Measurements from ENCODE around the gene PTPN22. TPM values are rescaled to one million over a fixed set of nuclear protein-coding genes. Genes with fewer than 3 reads are reported as not detected.

Gene PTPN22
- total RNA-seq, 2 experiments from 2014 or later, result 27.5 to 53.5 TPM

DNA sequence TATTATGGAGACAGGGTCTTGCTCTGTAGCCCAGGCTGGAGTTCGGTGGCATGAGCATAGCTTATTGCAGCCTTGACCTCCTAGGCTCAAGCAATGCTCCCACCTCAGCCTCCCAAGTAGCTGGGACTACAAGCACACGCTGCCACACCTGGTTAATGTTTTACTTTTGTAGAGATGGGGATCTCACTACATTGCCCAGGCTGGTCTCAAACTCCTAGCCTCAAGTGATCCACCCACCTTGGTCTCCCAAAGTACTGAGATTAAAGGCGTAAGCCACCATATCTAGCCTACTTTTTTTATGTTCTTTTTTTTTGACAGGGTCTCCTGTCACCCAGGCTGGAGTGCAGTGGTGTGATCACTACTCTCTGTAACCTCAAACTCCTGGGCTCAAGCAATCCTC, 21.8 kb upstream of the PTPN22 start:
- ChIA-PET POLR2A (interaction anchor here (0.7 to 2.0 kb wide), 4 partner anchors 10 to 24 kb away, joined by 3 to 7 read pairs (median 5); no protein-coding TSS in a partner anchor), CTCF (ENCODE audit: unreplicated experiment) (no interaction called here)
- Histone ChIP-seq H3K79me2 (ENCODE audit: insufficient read depth, low read depth, low read length) (no peaks in the 10 kb centered on the region), H3K9me2 (ENCODE audit: insufficient read depth, low read length) (no peaks in the 10 kb centered on the region), H3K36me3 (ENCODE audit: insufficient read depth, low read length) (peaks cover 51% of the 10 kb centered on the region), H3K4me2 (ENCODE audit: low read length) (no peak overlapping the region), H2AFZ (ENCODE audit: low read length) (no peak overlapping the region), H4K20me1 (ENCODE audit: insufficient read depth, low read length) (no peaks in the 10 kb centered on the region), H3K27ac (ENCODE audit: low read depth, low read length, poor library complexity, severe bottlenecking) (no peak overlapping the region), H3K4me1 (ENCODE audit: insufficient read depth, low read length, poor library complexity, severe bottlenecking) (no peaks in the 10 kb centered on the region), H3K9me3 (ENCODE audit: low read length) (no peaks in the 10 kb centered on the region), H3K4me3 (ENCODE audit: low read depth, low read length, poor library complexity, severe bottlenecking) (no peak overlapping the region)
- TF ChIP-seq CTCF (conservative IDR thresholded peaks at IDR 0.05; ENCODE audit: low read length) (no peak), EZH2phosphoT487 (IDR thresholded peaks at IDR 0.05; ENCODE audit: borderline replicate concordance, low read depth, low read length) (no peak)
- BruUV-seq (replicated peaks), result no TSS peak
- intact Hi-C loops (cut with micrococcal nuclease; ENCODE audit: unreplicated experiment), result no loop called here
- no peak for DNase-seq (ENCODE audit: low spot score)

GRCh38 chr1:113891631-113892220, 20.2 kb upstream of the PTPN22 start:
- BruUV-seq (replicated peaks), result no TSS peak
- Histone ChIP-seq H4K20me1 (ENCODE audit: insufficient read depth, low read length) (no peaks in the 10 kb centered on the region), H3K27ac (ENCODE audit: low read depth, low read length, poor library complexity, severe bottlenecking) (no peak overlapping the region), H3K79me2 (ENCODE audit: insufficient read depth, low read depth, low read length) (no peaks in the 10 kb centered on the region), H3K4me1 (ENCODE audit: insufficient read depth, low read length, poor library complexity, severe bottlenecking) (no peaks in the 10 kb centered on the region), H2AFZ (ENCODE audit: low read length) (no peak overlapping the region), H3K4me3 (ENCODE audit: low read depth, low read length, poor library complexity, severe bottlenecking) (no peak overlapping the region), H3K9me3 (ENCODE audit: low read length) (no peaks in the 10 kb centered on the region), H3K9me2 (ENCODE audit: insufficient read depth, low read length) (no peaks in the 10 kb centered on the region), H3K4me2 (ENCODE audit: low read length) (no peak overlapping the region), H3K36me3 (ENCODE audit: insufficient read depth, low read length) (peaks cover 36% of the 10 kb centered on the region)
- no peak for TF ChIP-seq EZH2phosphoT487 (IDR thresholded peaks at IDR 0.05; ENCODE audit: borderline replicate concordance, low read depth, low read length)
- TF ChIP-seq CTCF (conservative IDR thresholded peaks at IDR 0.05; ENCODE audit: low read length), result no peak
- no peak for DNase-seq (ENCODE audit: low spot score)
- POLR2A ChIA-PET, result interaction anchor here (0.6 to 1.2 kb wide), 8 partner anchors 12 to 817 kb away, joined by 3 to 6 read pairs (median 4); no protein-coding TSS in a partner anchor
- intact Hi-C loops (cut with micrococcal nuclease; ENCODE audit: unreplicated experiment), result no loop called here
- CTCF ChIA-PET (ENCODE audit: unreplicated experiment), result no interaction called here

- POLR2A ChIA-PET, result interaction anchor here (0.7 to 1.2 kb wide), 5 partner anchors 11 to 134 kb away, joined by 3 to 5 read pairs (median 3); no protein-coding TSS in a partner anchor
- TF ChIP-seq CTCF (conservative IDR thresholded peaks at IDR 0.05; ENCODE audit: low read length) (no peak), EZH2phosphoT487 (IDR thresholded peaks at IDR 0.05; ENCODE audit: borderline replicate concordance, low read depth, low read length) (no peak)
- Histone ChIP-seq H3K4me3 (ENCODE audit: low read depth, low read length, poor library complexity, severe bottlenecking) (no peak overlapping the region), H3K27ac (ENCODE audit: low read depth, low read length, poor library complexity, severe bottlenecking) (no peak overlapping the region), H3K4me1 (ENCODE audit: insufficient read depth, low read length, poor library complexity, severe bottlenecking) (no peaks in the 10 kb centered on the region), H4K20me1 (ENCODE audit: insufficient read depth, low read length) (no peaks in the 10 kb centered on the region), H3K36me3 (ENCODE audit: insufficient read depth, low read length) (peaks cover 26% of the 10 kb centered on the region), H3K79me2 (ENCODE audit: insufficient read depth, low read depth, low read length) (no peaks in the 10 kb centered on the region), H3K9me3 (ENCODE audit: low read length) (no peaks in the 10 kb centered on the region), H2AFZ (ENCODE audit: low read length) (no peak overlapping the region), H3K4me2 (ENCODE audit: low read length) (no peak overlapping the region), H3K9me2 (ENCODE audit: insufficient read depth, low read length) (no peaks in the 10 kb centered on the region)
- no TSS peak for BruUV-seq (replicated peaks)
- no peak for DNase-seq (ENCODE audit: low spot score)
- intact Hi-C loops (cut with micrococcal nuclease; ENCODE audit: unreplicated experiment), result no loop called here
- CTCF ChIA-PET (ENCODE audit: unreplicated experiment), result no interaction called here
Measured at GRCh38 chr1:113890816-113891215, 19.3 kb upstream of the PTPN22 start.
